AG10803 (cell line): Measurements from ENCODE around the gene GNB1L.

ENCODE experiments used
- DNase-seq: peaks from one replicate; pipeline ENCODE4 v3.0.0; 2010; ENCODE audit warnings: low read depth
- H3K4me3 ChIP-seq: 2 replicates; pipeline ENCODE4 v1.5.1; 2011; ENCODE audit warnings: mild to moderate bottlenecking, low read length, control low read depth
- CTCF ChIP-seq: conservative IDR thresholded peaks from 2 replicates; pipeline ENCODE4 v1.5.1; 2011; ENCODE audit warnings: mild to moderate bottlenecking, low read length, control low read depth, inconsistent platforms

The GNB1L gene

GRCh38 chr22:19791243-19791642, 63.4 kb downstream of the GNB1L start:
- H3K4me3 ChIP-seq = no peak overlapping the region
- no peak for TF ChIP-seq CTCF
- no peak for DNase-seq

GRCh38 chr22:19789828-19790227, 64.8 kb downstream of the GNB1L start:
- no peak for DNase-seq
- no peak for TF ChIP-seq CTCF
- H3K4me3 ChIP-seq = no peak overlapping the region

GRCh38 chr22:19789406-19789805, 65.3 kb downstream of the GNB1L start:
- DNase-seq = no peak
- no peak for TF ChIP-seq CTCF
- H3K4me3 ChIP-seq = no peak overlapping the region

DNA sequence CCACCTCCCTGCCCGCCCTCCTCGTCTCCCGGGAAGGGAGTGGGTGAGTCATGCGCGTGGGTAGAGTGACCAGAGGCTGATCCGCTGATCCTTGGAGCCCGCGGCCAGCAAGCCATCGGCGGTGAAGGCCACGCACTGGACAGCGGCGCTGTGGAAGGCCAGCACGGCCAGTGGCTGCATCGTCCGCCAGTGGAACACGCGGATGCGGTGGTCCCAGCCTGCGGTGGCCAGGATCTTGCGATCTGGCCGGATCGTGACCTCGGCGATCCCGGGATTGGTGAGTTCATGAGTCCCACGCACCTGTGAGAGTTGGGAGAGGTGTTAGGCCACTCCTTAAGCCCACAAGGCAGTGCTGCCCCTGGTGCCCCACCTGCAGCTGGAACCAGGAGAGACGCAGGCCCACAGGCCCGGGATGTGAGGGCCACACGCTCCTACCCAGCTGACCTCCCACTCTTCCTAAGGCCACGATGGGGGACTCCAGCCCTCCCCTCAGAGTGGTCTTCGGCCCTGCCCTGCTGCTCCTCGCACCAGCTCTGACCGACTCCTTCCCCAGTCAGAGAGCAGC, 65.9 kb downstream of the GNB1L start:
- no peak for TF ChIP-seq CTCF
- H3K4me3 ChIP-seq = no peak overlapping the region
- DNase-seq = no peak

DNA sequence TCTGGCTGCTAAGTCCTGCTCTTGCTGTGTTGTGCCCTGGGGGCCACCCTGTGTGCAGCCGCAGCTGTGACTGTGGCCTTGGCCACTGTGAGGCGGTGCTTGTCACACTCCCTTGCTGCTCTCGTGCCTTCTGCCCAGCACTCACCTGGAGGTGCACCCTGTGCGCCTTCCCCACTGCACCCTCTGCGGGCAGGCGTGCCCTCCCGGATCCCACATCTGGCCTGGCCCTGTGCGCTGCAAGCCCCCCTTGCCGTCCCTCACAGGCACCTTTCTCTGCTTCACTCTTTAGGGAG, 66.9 kb downstream of the GNB1L start:
- H3K4me3 ChIP-seq = no peak overlapping the region
- DNase-seq = no peak
- no peak for TF ChIP-seq CTCF

DNA sequence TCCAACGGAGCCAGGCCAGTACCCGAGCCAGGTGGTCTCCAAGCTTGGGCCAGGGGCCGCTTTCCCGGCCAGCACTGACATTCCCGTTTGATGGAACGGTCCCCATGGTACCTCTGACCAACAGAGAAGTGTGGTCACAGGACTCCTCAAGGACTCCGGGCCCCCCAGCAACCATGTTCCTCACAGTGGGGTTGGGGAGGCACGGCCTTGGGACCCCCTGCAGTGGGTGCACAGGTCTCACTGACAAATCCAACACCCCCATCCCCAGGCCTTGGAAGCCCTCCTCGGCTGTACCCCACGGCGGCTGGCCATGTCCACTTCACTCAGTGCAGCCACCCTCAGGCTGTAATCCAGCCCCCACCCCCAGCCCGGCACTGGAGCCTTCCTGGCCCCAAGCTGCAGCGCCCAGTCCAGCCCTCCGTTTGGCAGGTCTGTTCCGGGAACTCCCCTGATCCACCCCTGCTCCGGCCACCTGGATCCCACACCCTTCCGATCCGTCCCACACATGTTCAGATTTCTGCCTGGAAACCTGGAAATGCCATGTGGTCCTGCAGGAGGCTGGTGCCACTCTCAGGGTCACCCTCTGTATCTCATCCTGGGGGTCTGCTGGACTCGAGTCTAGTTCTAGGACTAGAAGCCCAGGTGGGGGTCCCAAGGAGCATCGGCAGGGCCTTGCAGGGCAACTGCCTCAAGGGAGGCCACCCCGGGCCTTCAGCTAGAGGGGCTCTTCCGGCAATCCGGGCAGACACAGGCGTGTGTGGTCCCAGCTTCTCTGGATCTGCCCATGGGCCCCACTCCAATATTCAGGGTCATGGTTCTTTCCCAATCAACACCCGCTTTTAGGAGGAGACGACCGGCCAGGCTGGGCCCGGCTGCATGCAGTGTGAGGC, 67.5 kb downstream of the GNB1L start:
- no peak overlapping the region for H3K4me3 ChIP-seq
- TF ChIP-seq CTCF = no peak
- no peak for DNase-seq

GRCh38 chr22:19786264-19786585, 68.4 kb downstream of the GNB1L start:
- no peak overlapping the region for H3K4me3 ChIP-seq
- TF ChIP-seq CTCF = no peak
- DNase-seq = no peak
